Kidney epithelial cell (primary cell): ENCODE measurements around the gene PIGR. TPM values are rescaled to one million over a fixed set of nuclear protein-coding genes. Genes with fewer than 3 reads are reported as not detected.

ENCODE experiments used
- DNase-seq: peaks from one replicate; pipeline ENCODE4 v3.0.0-alpha.2; 2010; ENCODE audit warnings: low read depth
- H3K27me3 ChIP-seq: 2 replicates; pipeline ENCODE4 v1.6.0; 2011; ENCODE audit warnings: low read length; ENCODE audit not compliant: control insufficient read depth, insufficient read depth
- H3K36me3 ChIP-seq: 2 replicates; pipeline ENCODE4 v1.5.1; 2011; ENCODE audit warnings: low read length; ENCODE audit not compliant: control insufficient read depth, insufficient read depth
- H3K4me3 ChIP-seq: 2 replicates; pipeline ENCODE4 v1.5.1; 2011; ENCODE audit warnings: low read depth, mild to moderate bottlenecking, control low read depth, low read length
- total RNA-seq: library from RNA; depleted of rRNA; stranded (reverse); fragments of >200 nt; gene quantifications from 2 replicates; pipeline ENCODE4 v1.2.3, GENCODE V29; 2015
- TF ChIP-seq, protein P1 (sequence below): IDR thresholded peaks from 2 replicates; pipeline ENCODE4 v1.5.1; 2011; ENCODE audit warnings: mild to moderate bottlenecking, moderate library complexity, low read length, control low read depth, inconsistent platforms; ENCODE audit not compliant: insufficient read depth, poor library complexity, severe bottlenecking

PIGR gene
- total RNA-seq, 1 donor from 2014 or later: not detected

DNA sequence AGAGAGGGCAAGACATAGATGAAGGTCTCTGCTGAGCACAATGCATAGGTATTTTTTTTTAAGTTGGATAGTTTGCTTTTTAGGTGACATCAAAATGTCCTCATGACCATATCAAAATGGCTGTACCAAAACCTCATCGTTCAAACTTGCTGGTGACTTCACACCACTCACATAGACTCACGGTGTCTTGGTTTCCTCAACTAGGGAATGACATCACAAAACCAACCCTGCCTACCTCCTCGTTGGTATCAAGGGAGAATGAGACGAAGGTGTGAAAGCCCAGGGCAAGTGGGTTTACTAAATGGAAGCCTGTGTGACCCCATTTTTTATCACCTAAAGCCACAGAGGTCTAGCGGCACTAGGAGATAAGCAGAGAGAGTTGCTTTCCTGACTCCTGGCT is 1.6 kb downstream of the PIGR start:
- H3K36me3 ChIP-seq: no peaks in the 10 kb centered on the region
- DNase-seq: no peak
- TF ChIP-seq, protein P1, sequence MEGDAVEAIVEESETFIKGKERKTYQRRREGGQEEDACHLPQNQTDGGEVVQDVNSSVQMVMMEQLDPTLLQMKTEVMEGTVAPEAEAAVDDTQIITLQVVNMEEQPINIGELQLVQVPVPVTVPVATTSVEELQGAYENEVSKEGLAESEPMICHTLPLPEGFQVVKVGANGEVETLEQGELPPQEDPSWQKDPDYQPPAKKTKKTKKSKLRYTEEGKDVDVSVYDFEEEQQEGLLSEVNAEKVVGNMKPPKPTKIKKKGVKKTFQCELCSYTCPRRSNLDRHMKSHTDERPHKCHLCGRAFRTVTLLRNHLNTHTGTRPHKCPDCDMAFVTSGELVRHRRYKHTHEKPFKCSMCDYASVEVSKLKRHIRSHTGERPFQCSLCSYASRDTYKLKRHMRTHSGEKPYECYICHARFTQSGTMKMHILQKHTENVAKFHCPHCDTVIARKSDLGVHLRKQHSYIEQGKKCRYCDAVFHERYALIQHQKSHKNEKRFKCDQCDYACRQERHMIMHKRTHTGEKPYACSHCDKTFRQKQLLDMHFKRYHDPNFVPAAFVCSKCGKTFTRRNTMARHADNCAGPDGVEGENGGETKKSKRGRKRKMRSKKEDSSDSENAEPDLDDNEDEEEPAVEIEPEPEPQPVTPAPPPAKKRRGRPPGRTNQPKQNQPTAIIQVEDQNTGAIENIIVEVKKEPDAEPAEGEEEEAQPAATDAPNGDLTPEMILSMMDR: no peak
- no peak overlapping the region for H3K4me3 ChIP-seq
- no peaks in the 10 kb centered on the region for H3K27me3 ChIP-seq

DNA sequence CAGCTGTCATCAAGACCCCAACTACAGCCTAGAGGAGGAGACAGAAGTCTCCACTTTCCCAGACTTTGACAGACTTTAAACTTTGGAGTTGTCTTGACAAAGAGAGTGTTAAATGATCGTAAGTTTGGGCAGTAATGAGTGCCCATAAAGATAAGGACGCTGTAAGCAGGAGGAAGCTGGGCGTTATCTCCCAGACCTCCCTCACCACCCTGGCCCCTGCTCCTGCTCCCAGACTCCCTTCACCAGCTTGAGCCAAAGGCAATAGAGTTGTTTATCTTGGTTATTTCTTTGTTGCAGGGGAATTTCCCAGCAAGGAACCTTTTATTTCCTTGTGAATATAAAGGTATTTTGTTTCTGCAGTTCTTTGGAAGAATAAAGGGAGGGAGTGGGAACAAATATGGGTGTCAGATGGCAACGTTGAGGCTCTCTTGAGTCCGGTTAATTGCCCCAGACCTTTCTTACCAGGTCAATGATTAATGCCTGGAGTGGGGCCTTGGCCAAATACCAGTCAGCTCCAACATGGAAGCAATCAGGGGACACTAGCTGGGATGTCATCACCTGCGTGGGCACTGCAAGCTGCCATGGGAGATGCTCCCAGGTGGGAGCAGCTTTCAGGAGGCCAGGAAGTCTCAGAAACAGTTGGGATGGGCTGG is 4.4 kb downstream of the PIGR start:
- H3K36me3 ChIP-seq: no peaks in the 10 kb centered on the region
- H3K4me3 ChIP-seq: no peak overlapping the region
- TF ChIP-seq, protein P1: no peak
- DNase-seq: peak; percentile 12
- no peaks in the 10 kb centered on the region for H3K27me3 ChIP-seq

DNA sequence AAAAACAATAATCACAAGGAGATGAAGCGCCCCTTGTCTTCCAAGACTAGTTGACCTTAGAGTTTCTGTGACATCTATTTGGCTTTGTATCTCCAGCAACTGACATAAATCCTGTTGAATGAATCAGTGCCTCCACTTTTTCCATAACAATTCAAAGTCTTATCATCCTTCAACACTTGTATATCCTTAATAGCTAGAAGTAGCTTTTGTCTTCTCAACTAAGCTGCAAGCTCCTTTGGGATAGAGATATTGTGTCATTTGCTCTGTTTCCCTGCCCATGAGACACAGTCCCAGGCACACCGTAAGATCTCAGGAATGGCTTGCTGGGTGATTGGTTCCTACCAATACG is 5.7 kb downstream of the PIGR start:
- H3K27me3 ChIP-seq: no peaks in the 10 kb centered on the region
- no peaks in the 10 kb centered on the region for H3K36me3 ChIP-seq
- DNase-seq: no peak
- TF ChIP-seq, protein P1: no peak
- H3K4me3 ChIP-seq: no peak overlapping the region

DNA sequence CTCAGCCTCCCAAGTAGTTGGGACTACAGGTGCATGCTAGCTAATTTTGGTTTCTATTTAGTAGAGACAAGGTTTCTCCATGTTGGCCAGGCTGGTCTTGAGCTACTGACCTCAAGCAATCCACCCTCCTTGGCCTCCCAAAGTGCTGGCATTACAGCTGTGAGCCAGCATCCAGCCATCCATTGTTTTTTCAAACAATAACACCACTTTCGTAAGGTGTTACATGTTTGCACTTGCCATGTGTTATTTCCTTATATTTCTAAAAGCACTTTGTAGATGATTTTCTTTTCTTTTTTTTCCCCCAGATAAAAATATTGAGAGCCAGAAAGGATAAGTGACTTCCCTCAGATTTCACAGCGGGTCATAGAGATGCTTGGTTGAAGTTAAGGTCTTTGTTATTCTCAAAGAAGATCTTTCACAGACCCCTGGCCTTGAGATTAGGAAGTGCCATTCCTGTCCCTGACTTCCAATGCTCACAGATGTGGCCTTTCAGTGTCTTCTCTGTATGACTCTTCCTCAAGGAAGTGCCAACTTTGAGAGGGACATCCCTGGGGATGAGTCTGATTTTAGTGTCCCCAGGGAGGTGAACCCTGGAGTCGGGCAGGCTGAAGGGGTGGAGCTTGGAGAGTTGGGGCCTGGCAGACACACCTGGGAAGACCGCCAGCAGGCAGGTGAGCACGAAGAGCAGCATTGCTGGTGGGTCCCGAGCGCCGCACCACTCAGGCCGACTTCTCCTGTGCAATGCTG is 6.3 kb downstream of the PIGR start:
- Histone ChIP-seq H3K27me3 (no peaks in the 10 kb centered on the region), H3K36me3 (no peaks in the 10 kb centered on the region), H3K4me3 (no peak overlapping the region)
- TF ChIP-seq, protein P1: no peak
- no peak for DNase-seq

DNA sequence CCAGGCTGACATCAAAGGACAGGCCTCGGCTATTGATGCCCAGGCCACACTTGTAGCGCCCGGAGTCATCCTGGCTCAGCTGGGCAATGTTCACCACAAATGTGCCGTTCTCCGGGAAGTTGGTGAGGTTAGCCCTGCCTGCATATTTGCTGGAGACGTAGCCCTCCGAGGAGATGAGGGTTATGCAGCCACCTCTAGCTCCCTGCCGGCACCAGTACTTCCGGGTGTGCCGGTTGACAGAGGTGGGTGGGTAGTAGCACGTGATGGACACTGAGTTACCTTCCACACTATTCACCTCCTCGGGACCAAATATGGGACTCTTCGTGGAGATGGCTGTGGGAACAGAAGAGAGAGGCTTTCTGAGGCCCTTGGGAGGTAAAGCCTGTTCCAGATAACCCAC is 7.1 kb downstream of the PIGR start:
- no peak for DNase-seq
- TF ChIP-seq, protein P1: no peak
- H3K27me3 ChIP-seq: no peaks in the 10 kb centered on the region
- no peaks in the 10 kb centered on the region for H3K36me3 ChIP-seq
- H3K4me3 ChIP-seq: no peak overlapping the region
